ENCODE results near the gene DIRAS1. TPM values are rescaled to one million over a fixed set of nuclear protein-coding genes. Genes with fewer than 3 reads are reported as not detected.
A peak's percentile ranks its signal among the peaks of the same experiment; 100 is the strongest.

The DIRAS1 gene, protein sequence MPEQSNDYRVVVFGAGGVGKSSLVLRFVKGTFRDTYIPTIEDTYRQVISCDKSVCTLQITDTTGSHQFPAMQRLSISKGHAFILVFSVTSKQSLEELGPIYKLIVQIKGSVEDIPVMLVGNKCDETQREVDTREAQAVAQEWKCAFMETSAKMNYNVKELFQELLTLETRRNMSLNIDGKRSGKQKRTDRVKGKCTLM
- 17.1 and 18.6 TPM in 2 replicates for total RNA-seq (2014; rRNA removed; shearing (Covaris generic))
- 2.8 and 3.8 TPM in 2 replicates for polyA plus RNA-seq (2016; fragmentation: Nextera tagmentation; extraction: Ambion mirVana)
- long read RNA-seq: 0 reads

DNA sequence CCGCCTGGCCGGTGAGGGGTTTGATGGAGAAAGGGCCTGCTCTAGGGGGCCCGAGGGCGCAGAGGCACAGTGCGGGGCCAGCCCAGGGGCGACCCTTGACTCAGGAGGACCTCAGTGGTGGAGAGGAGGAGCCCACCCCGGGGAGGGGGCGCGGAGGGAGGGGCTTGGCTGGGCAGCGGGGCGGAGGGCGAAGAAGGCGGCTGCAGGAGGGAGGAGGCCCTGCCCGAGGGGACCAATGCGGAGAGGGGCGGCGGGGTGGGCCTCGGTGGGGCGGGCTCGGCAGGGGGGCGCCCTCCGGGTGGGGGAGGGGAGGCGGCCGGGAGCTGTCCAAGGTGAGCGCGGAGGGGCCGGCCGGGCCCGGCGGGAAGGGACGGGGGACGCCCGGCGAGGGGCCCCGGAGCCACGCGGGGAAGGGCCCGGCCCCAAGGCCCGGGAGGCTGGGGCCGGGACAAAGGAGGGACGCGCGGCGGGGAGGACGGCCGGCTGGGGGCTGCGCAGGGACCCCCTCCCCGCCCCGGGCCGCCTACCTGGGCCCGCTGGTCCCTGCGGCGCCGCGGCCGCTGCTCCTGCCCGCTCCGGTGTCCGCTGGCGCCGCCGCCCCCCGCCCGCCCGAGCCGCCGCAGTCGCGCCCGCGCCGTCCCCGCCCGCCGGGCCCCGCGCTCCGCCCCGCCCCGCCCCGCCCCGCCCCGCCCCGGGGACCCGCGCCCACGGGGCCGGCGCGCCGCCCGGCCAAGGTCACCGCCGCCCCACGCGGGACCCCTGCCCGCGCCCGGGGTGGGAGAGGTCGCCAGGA is at the start of gene DIRAS1:
TSS of gene DIRAS1 (minus strand) at position 596 of the 793 bp plus-strand sequence. CDS start 3,566 bp downstream, outside the sequence.
- Histone ChIP-seq H4K20me1 (replicated peaks; ENCODE audit: insufficient read depth) (no peaks in the 10 kb centered on the region), H3F3A (replicated peaks; ENCODE audit: low read depth) (0 out of 2 replicates have a peak, but pooled peaks cover 5% of the 10 kb centered on the region), H3K9me2 (ENCODE audit: insufficient read depth) (no peaks in the 10 kb centered on the region), H3K27ac (ENCODE audit: low read depth) (no peak within 1 kb of the TSS), H2AFZ (peak within 1 kb of the TSS; percentile 83), H3K4me1 (ENCODE audit: insufficient read depth) (peaks cover 12% of the 10 kb centered on the region; the same call in 1 of the 2 replicates), H3K79me2 (replicated peaks; ENCODE audit: insufficient read depth) (no peaks in the 10 kb centered on the region), H3K27me3 (ENCODE audit: insufficient read depth) (0 out of 2 replicates have a peak, but pooled peaks cover 6% of the 10 kb centered on the region), H3K36me3 (ENCODE audit: insufficient read depth) (no peaks in the 10 kb centered on the region), H3K4me3 (peak within 1 kb of the TSS; percentile 76), H3K4me2 (peak within 1 kb of the TSS; percentile 94)
- Mint-ChIP-seq H3K9me3 (peaks cover under 1% of the 10 kb centered on the region), H3K27ac (no peak within 1 kb of the TSS), H3K4me1 (peaks cover 14% of the 10 kb centered on the region), H3K4me3 (peak within 1 kb of the TSS; percentile 81), H3K36me3 (ENCODE audit: low read depth) (peaks cover 11% of the 10 kb centered on the region), H3K27me3 (ENCODE audit: insufficient read depth, low read depth, poor library complexity) (peaks cover 16% of the 10 kb centered on the region)
- DNase-seq (ENCODE audit: low spot score) (peak; percentile 60), ATAC-seq (peak; percentile 60)
- TF ChIP-seq NANOG (IDR thresholded peaks at IDR 0.05; ENCODE audit: borderline replicate concordance): no peak
- TF ChIP-seq, protein P1, sequence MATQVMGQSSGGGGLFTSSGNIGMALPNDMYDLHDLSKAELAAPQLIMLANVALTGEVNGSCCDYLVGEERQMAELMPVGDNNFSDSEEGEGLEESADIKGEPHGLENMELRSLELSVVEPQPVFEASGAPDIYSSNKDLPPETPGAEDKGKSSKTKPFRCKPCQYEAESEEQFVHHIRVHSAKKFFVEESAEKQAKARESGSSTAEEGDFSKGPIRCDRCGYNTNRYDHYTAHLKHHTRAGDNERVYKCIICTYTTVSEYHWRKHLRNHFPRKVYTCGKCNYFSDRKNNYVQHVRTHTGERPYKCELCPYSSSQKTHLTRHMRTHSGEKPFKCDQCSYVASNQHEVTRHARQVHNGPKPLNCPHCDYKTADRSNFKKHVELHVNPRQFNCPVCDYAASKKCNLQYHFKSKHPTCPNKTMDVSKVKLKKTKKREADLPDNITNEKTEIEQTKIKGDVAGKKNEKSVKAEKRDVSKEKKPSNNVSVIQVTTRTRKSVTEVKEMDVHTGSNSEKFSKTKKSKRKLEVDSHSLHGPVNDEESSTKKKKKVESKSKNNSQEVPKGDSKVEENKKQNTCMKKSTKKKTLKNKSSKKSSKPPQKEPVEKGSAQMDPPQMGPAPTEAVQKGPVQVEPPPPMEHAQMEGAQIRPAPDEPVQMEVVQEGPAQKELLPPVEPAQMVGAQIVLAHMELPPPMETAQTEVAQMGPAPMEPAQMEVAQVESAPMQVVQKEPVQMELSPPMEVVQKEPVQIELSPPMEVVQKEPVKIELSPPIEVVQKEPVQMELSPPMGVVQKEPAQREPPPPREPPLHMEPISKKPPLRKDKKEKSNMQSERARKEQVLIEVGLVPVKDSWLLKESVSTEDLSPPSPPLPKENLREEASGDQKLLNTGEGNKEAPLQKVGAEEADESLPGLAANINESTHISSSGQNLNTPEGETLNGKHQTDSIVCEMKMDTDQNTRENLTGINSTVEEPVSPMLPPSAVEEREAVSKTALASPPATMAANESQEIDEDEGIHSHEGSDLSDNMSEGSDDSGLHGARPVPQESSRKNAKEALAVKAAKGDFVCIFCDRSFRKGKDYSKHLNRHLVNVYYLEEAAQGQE (IDR thresholded peaks at IDR 0.05; ENCODE audit: unreplicated experiment): peak; percentile 64

DNA sequence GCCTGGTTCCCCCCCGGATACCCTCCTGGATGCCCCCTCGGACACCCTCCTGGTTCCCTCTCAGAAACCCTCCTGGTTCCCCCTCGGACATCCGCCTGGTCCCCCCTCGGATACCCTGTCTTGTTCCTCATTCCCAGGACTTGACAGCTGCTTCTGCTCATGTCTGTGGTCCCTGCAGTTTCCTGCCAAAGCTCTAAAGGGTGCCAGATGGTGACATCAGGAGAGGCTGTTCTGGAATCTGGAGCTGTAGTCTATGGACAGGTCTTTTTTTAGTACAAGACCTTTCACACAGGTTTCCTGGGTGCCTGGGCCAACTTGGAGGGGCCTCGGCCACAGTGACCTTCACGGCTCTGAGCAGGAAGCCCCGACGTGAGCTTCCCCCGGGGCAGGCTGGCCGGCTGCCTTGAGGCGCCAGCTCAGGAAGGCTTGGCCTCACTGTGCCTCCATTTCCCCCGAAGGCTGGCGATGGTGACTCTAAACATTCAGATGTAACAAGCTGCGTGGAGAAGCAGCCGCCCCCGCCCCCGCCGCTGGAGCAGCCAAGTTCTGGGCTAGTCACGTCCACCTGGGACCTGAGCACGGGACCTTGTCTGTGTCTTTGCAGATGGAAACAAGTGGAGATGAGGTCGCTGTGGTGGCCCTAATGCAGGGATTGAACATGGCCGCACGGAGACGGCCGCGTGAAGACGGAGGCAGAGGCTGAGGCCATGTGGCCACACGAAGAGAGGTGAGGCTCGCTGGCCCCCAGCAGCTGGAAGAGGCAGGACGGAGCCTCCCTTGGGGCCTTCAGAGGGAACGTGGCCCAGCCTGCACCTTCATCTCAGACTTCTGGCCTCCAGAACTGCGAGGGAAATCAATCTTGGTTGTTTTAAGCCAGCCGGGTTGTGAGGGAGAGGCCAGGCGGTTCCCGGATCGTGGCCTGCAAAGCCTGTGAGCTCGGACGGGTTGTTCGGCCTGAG is 49.2 kb upstream of the DIRAS1 start:
- Histone ChIP-seq H3K4me1 (ENCODE audit: insufficient read depth) (no peaks in the 10 kb centered on the region), H3K9me2 (ENCODE audit: insufficient read depth) (no peaks in the 10 kb centered on the region), H3K4me2 (no peak overlapping the region), H3K4me3 (no peak overlapping the region), H3F3A (replicated peaks; ENCODE audit: low read depth) (no peaks in the 10 kb centered on the region), H3K27ac (ENCODE audit: low read depth) (no peak overlapping the region), H2AFZ (no peak overlapping the region), H3K36me3 (ENCODE audit: insufficient read depth) (no peaks in the 10 kb centered on the region; the same call in 1 of the 2 replicates), H3K79me2 (replicated peaks; ENCODE audit: insufficient read depth) (peaks cover 49% of the 10 kb centered on the region), H4K20me1 (replicated peaks; ENCODE audit: insufficient read depth) (peaks cover 23% of the 10 kb centered on the region), H3K27me3 (ENCODE audit: insufficient read depth) (no peaks in the 10 kb centered on the region)
- no peak overlapping the region for H3K4me3 Mint-ChIP-seq
- H3K27ac Mint-ChIP-seq: no peak overlapping the region
- peaks cover 14% of the 10 kb centered on the region for H3K27me3 Mint-ChIP-seq (ENCODE audit: insufficient read depth, low read depth, poor library complexity)
- H3K4me1 Mint-ChIP-seq: no peaks in the 10 kb centered on the region
- no peak for ATAC-seq
- H3K36me3 Mint-ChIP-seq (ENCODE audit: low read depth): peaks cover 17% of the 10 kb centered on the region
- no peak for DNase-seq (ENCODE audit: low spot score)
- no peaks in the 10 kb centered on the region for H3K9me3 Mint-ChIP-seq
- TF ChIP-seq EZH2 (IDR thresholded peaks at IDR 0.05; ENCODE audit: low read depth, unreplicated experiment) (no peak), CREB1 (CRISPR knock-in tag; IDR thresholded peaks at IDR 0.05; ENCODE audit: low read depth) (no peak), EZH2phosphoT487 (IDR thresholded peaks at IDR 0.05; ENCODE audit: unreplicated experiment) (no peak), ZNF331 (CRISPR knock-in tag; IDR thresholded peaks at IDR 0.05; ENCODE audit: low read depth) (no peak)
- TF ChIP-seq, protein P2, sequence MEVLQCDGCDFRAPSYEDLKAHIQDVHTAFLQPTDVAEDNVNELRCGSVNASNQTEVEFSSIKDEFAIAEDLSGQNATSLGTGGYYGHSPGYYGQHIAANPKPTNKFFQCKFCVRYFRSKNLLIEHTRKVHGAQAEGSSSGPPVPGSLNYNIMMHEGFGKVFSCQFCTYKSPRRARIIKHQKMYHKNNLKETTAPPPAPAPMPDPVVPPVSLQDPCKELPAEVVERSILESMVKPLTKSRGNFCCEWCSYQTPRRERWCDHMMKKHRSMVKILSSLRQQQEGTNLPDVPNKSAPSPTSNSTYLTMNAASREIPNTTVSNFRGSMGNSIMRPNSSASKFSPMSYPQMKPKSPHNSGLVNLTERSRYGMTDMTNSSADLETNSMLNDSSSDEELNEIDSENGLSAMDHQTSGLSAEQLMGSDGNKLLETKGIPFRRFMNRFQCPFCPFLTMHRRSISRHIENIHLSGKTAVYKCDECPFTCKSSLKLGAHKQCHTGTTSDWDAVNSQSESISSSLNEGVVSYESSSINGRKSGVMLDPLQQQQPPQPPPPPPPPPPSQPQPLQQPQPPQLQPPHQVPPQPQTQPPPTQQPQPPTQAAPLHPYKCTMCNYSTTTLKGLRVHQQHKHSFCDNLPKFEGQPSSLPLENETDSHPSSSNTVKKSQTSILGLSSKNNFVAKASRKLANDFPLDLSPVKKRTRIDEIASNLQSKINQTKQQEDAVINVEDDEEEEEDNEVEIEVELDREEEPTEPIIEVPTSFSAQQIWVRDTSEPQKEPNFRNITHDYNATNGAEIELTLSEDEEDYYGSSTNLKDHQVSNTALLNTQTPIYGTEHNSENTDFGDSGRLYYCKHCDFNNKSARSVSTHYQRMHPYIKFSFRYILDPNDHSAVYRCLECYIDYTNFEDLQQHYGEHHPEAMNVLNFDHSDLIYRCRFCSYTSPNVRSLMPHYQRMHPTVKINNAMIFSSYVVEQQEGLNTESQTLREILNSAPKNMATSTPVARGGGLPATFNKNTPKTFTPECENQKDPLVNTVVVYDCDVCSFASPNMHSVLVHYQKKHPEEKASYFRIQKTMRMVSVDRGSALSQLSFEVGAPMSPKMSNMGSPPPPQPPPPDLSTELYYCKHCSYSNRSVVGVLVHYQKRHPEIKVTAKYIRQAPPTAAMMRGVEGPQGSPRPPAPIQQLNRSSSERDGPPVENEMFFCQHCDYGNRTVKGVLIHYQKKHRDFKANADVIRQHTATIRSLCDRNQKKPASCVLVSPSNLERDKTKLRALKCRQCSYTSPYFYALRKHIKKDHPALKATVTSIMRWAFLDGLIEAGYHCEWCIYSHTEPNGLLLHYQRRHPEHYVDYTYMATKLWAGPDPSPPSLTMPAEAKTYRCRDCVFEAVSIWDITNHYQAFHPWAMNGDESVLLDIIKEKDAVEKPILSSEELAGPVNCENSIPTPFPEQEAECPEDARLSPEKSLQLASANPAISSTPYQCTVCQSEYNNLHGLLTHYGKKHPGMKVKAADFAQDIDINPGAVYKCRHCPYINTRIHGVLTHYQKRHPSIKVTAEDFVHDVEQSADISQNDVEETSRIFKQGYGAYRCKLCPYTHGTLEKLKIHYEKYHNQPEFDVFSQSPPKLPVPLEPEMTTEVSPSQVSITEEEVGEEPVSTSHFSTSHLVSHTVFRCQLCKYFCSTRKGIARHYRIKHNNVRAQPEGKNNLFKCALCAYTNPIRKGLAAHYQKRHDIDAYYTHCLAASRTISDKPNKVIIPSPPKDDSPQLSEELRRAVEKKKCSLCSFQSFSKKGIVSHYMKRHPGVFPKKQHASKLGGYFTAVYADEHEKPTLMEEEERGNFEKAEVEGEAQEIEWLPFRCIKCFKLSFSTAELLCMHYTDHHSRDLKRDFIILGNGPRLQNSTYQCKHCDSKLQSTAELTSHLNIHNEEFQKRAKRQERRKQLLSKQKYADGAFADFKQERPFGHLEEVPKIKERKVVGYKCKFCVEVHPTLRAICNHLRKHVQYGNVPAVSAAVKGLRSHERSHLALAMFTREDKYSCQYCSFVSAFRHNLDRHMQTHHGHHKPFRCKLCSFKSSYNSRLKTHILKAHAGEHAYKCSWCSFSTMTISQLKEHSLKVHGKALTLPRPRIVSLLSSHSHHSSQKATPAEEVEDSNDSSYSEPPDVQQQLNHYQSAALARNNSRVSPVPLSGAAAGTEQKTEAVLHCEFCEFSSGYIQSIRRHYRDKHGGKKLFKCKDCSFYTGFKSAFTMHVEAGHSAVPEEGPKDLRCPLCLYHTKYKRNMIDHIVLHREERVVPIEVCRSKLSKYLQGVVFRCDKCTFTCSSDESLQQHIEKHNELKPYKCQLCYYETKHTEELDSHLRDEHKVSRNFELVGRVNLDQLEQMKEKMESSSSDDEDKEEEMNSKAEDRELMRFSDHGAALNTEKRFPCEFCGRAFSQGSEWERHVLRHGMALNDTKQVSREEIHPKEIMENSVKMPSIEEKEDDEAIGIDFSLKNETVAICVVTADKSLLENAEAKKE (CRISPR knock-in tag; IDR thresholded peaks at IDR 0.05): no peak

Measured in GM23338 (cell line).